IMR-90 (cell line): ENCODE measurements around the gene NCAM1. TPM values are rescaled to one million over a fixed set of nuclear protein-coding genes. Genes with fewer than 3 reads are reported as not detected.

ENCODE experiments used
- ATAC-seq: fragments of 200-7000 bp; cut with Tn5 transposase; 2 replicates; pipeline ENCODE4 v1.9.1; 2020; ENCODE audit warnings: low read depth, mild to moderate bottlenecking, moderate library complexity
- BruUV-seq: library from RNA; stranded (reverse); fragments of 400-500 nt; replicated peaks from 2 replicates; lab custom pipeline; 2021; lab: Mats Ljungman, UMichigan
- CTCF ChIA-PET: fragments of 300-600 bp; formaldehyde crosslinking; extraction: SDS; loops from one replicate; lab custom pipeline; 2021; ENCODE audit warnings: antibody characterized with exemption; lab: Yijun Ruan, JAX
- POLR2A ChIA-PET: fragments of 300-600 bp; sonication (Branson Sonifier 250); formaldehyde crosslinking; loops from one replicate; lab custom pipeline; 2022; ENCODE audit warnings: antibody characterized with exemption; ENCODE audit not compliant: unreplicated experiment; lab: Charles Lee
- DNase-seq: peaks from one replicate; pipeline ENCODE4 v3.0.0; 2013
- H2AFZ ChIP-seq: replicated peaks from 2 replicates; pipeline ENCODE3; 2013; ENCODE audit warnings: low read length, mild to moderate bottlenecking; ENCODE audit not compliant: poor library complexity
- H2AK5ac ChIP-seq: 2 replicates; pipeline ENCODE4 v1.6.1; 2013; ENCODE audit warnings: low read depth, low read length, inconsistent platforms
- H2AK9ac ChIP-seq: replicated peaks from 2 replicates; pipeline ENCODE3; 2013; ENCODE audit warnings: mild to moderate bottlenecking, low read depth, low read length, moderate library complexity; ENCODE audit not compliant: poor library complexity
- H2BK120ac ChIP-seq: 2 replicates; pipeline ENCODE4 v1.6.1; 2013; ENCODE audit warnings: low read depth, low read length, inconsistent platforms
- H2BK15ac ChIP-seq: 3 replicates; pipeline ENCODE4 v1.6.1; 2013; ENCODE audit warnings: low read depth, low read length, inconsistent platforms
- H2BK20ac ChIP-seq: 2 replicates; pipeline ENCODE4 v1.6.1; 2013; ENCODE audit warnings: low read depth, mild to moderate bottlenecking, inconsistent platforms, low read length, moderate library complexity
- H2BK5ac ChIP-seq: 2 replicates; pipeline ENCODE4 v1.6.1; 2013; ENCODE audit warnings: mild to moderate bottlenecking, low read depth, low read length, inconsistent platforms; ENCODE audit not compliant: poor library complexity, severe bottlenecking
- H3K14ac ChIP-seq: replicated peaks from 2 replicates; pipeline ENCODE4 v1.6.1; 2013; ENCODE audit warnings: low read depth, low read length, inconsistent platforms
- H3K18ac ChIP-seq: 2 replicates; pipeline ENCODE4 v1.6.1; 2013; ENCODE audit warnings: low read depth, low read length, control low read depth
- H3K23ac ChIP-seq: 2 replicates; pipeline ENCODE4 v1.6.1; 2013; ENCODE audit warnings: low read depth, low read length, inconsistent platforms
- H3K27ac ChIP-seq: 2 replicates; pipeline ENCODE4 v1.5.1; 2013; ENCODE audit warnings: mild to moderate bottlenecking, control low read depth, low read length; ENCODE audit not compliant: insufficient read depth
- H3K27me3 ChIP-seq: 2 replicates; pipeline ENCODE4 v1.6.1; 2013; ENCODE audit warnings: low read length; ENCODE audit not compliant: control insufficient read depth, insufficient read depth
- H3K36me3 ChIP-seq: 2 replicates; pipeline ENCODE4 v1.6.1; 2013; ENCODE audit warnings: low read length, mixed read lengths; ENCODE audit not compliant: control insufficient read depth, insufficient read depth
- H3K4ac ChIP-seq: 2 replicates; pipeline ENCODE4 v1.6.1; 2013; ENCODE audit warnings: low read depth, low read length, inconsistent platforms
- H3K4me1 ChIP-seq: 2 replicates; pipeline ENCODE4 v1.6.1; 2013; ENCODE audit warnings: low read length, mixed read lengths; ENCODE audit not compliant: control insufficient read depth, insufficient read depth
- H3K4me2 ChIP-seq: 2 replicates; pipeline ENCODE4 v1.6.1; 2013; ENCODE audit warnings: low read depth, mild to moderate bottlenecking, control low read depth, low read length, moderate library complexity
- H3K4me3 ChIP-seq: 2 replicates; pipeline ENCODE4 v1.5.1; 2013; ENCODE audit warnings: low read depth, mild to moderate bottlenecking, control low read depth, low read length, moderate library complexity; ENCODE audit not compliant: insufficient read depth
- H3K56ac ChIP-seq: 2 replicates; pipeline ENCODE4 v1.6.1; 2013; ENCODE audit warnings: low read length, inconsistent platforms; ENCODE audit not compliant: insufficient read depth; ENCODE audit errors: extremely low read depth
- H3K79me1 ChIP-seq, 2 experiments: 2 replicates each; pipeline ENCODE4 v1.6.1; 2013; ENCODE audit warnings: low read length in 2 of 2, inconsistent platforms in 1 of 2, low read depth in 1 of 2
- H3K9ac ChIP-seq: 2 replicates; pipeline ENCODE4 v1.6.1; 2013; ENCODE audit warnings: low read depth, low read length, control low read depth
- H3K9me1 ChIP-seq: 2 replicates; pipeline ENCODE4 v1.6.1; 2013; ENCODE audit warnings: low read length, inconsistent platforms; ENCODE audit not compliant: insufficient read depth
- H3K9me3 ChIP-seq: 2 replicates; pipeline ENCODE4 v1.6.1; 2013; ENCODE audit warnings: low read length; ENCODE audit not compliant: control insufficient read depth, insufficient read depth
- H4K20me1 ChIP-seq: 2 replicates; pipeline ENCODE4 v1.6.1; 2013; ENCODE audit warnings: low read length, inconsistent platforms; ENCODE audit not compliant: insufficient read depth
- H4K5ac ChIP-seq: 2 replicates; pipeline ENCODE4 v1.6.1; 2013; ENCODE audit warnings: mild to moderate bottlenecking, low read depth, low read length, control low read depth
- H4K8ac ChIP-seq, 2 experiments: 2 replicates each; pipeline ENCODE4 v1.6.1; 2013; ENCODE audit warnings: low read depth in 2 of 2, low read length in 2 of 2, control low read depth in 1 of 2, inconsistent platforms in 1 of 2
- H4K91ac ChIP-seq: 2 replicates; pipeline ENCODE4 v1.6.1; 2013; ENCODE audit warnings: low read depth, low read length, inconsistent platforms; ENCODE audit not compliant: insufficient read depth
- BHLHE40 ChIP-seq: fragments of 150-350 bp; IDR thresholded peaks from 2 replicates; pipeline ENCODE4 v1.6.1; 2016; ENCODE audit warnings: mild to moderate bottlenecking, low read depth, low read length
- CEBPB ChIP-seq: IDR thresholded peaks from 2 replicates; pipeline ENCODE4 v1.6.1; 2012; ENCODE audit warnings: low read depth, low read length, improper control_type of control experiment
- CHD1 ChIP-seq: IDR thresholded peaks from 2 replicates; pipeline ENCODE4 v1.6.1; 2012; ENCODE audit warnings: low read depth, low read length, improper control_type of control experiment
- CTCF ChIP-seq: conservative IDR thresholded peaks from 2 replicates; pipeline ENCODE4 v1.5.1; 2012; ENCODE audit warnings: mild to moderate bottlenecking, low read depth, low read length, improper control_type of control experiment
- ELK1 ChIP-seq: fragments of 150-350 bp; IDR thresholded peaks from 2 replicates; pipeline ENCODE4 v1.6.1; 2016; ENCODE audit warnings: low read depth, mild to moderate bottlenecking, low read length, moderate library complexity, borderline replicate concordance
- FOS ChIP-seq: fragments of 150-350 bp; IDR thresholded peaks from 2 replicates; pipeline ENCODE4 v1.6.1; 2016; ENCODE audit warnings: low read depth, low read length
- MAFK ChIP-seq: IDR thresholded peaks from 2 replicates; pipeline ENCODE4 v1.6.1; 2012; ENCODE audit warnings: low read depth, low read length, improper control_type of control experiment
- MAZ ChIP-seq: IDR thresholded peaks from 2 replicates; pipeline ENCODE4 v1.6.1; 2012; ENCODE audit warnings: low read depth, mild to moderate bottlenecking, low read length, improper control_type of control experiment, moderate library complexity, borderline replicate concordance
- MXI1 ChIP-seq: IDR thresholded peaks from 2 replicates; pipeline ENCODE4 v1.6.1; 2012; ENCODE audit warnings: low read depth, mild to moderate bottlenecking, low read length, moderate library complexity, borderline replicate concordance
- NFE2L2 ChIP-seq: fragments of 150-350 bp; IDR thresholded peaks from 2 replicates; pipeline ENCODE4 v1.6.1; 2016; ENCODE audit warnings: low read depth, mild to moderate bottlenecking, low read length
- POLR2A ChIP-seq: IDR thresholded peaks from 2 replicates; pipeline ENCODE4 v1.6.1; 2012; ENCODE audit warnings: mild to moderate bottlenecking, low read depth, low read length
- RAD21 ChIP-seq: IDR thresholded peaks from 2 replicates; pipeline ENCODE4 v1.6.1; 2012; ENCODE audit warnings: low read length, improper control_type of control experiment
- RCOR1 ChIP-seq: IDR thresholded peaks from 2 replicates; pipeline ENCODE4 v1.6.1; 2012; ENCODE audit warnings: mild to moderate bottlenecking, low read length, improper control_type of control experiment; ENCODE audit not compliant: insufficient replicate concordance
- RFX5 ChIP-seq: IDR thresholded peaks from 2 replicates; pipeline ENCODE4 v1.8.0; 2012; ENCODE audit warnings: low read depth, mild to moderate bottlenecking, low read length, moderate library complexity
- SMC3 ChIP-seq: fragments of 150-350 bp; IDR thresholded peaks from 2 replicates; pipeline ENCODE4 v1.6.1; 2016; ENCODE audit warnings: low read depth, mild to moderate bottlenecking, antibody characterized with exemption, low read length, moderate library complexity
- WGBS, 2 experiments: methylation state at CpG; one replicate each; pipeline versions ENCODE4 v1.1.5 to v1.1.7; 2013; ENCODE audit warnings: missing lambda C conversion rate in 2 of 2; ENCODE audit not compliant: insufficient read length in 1 of 2; ENCODE audit errors: extremely low coverage in 2 of 2; 5-methylcytosine and 5-hydroxymethylcytosine counted together
- dilution Hi-C: fragments of 300-500 bp; cut with HindIII; formaldehyde crosslinking; loops from one replicate; pipeline ENCODE4 v1.14.3; 2018; ENCODE audit warnings: low sequenced_read_pairs; ENCODE audit not compliant: unreplicated experiment
- in situ Hi-C: fragments of 300-500 bp; cut with MboI; formaldehyde crosslinking; loops from 3 replicates; pipeline ENCODE4 v1.14.3; 2019; ENCODE audit warnings: low sequenced_read_pairs, inconsistent platforms, mixed read lengths
- intact Hi-C: fragments of 100-400 bp; cut with micrococcal nuclease; formaldehyde crosslinking; loops from 2 replicates; pipeline ENCODE4 v1.10.0; 2022
- polyA plus RNA-seq, 3 experiments: library from polyadenylated mRNA; depleted of rRNA; stranded (reverse); fragments of >200 nt; gene quantifications; 2 replicates each; pipeline ENCODE4 v1.2.3, GENCODE V29; 2012; ENCODE audit warnings: low replicate concordance in 1 of 3
- total RNA-seq: library from RNA; depleted of rRNA; stranded (reverse); fragments of >200 nt; gene quantifications from 2 replicates; pipeline ENCODE4 v1.2.3, GENCODE V29; 2012
- TF ChIP-seq, protein P1 (sequence below): fragments of 150-350 bp; IDR thresholded peaks from 2 replicates; pipeline ENCODE4 v1.6.1; 2017; ENCODE audit warnings: mild to moderate bottlenecking, antibody characterized with exemption, low read length, low read depth

NCAM1 gene
- total and polyA plus RNA-seq, 2 of the 4 experiments (the other 2 are of a cell fraction), result 0.09 to 0.18 TPM

- no CpG with 5 or more reads among the region's 10 CpGs for WGBS, 2 experiments
- no peaks in the 10 kb centered on the region for H3K4me1 ChIP-seq
- no peak overlapping the region for H3K4me3 ChIP-seq
- H3K27ac ChIP-seq, result no peak overlapping the region
- no peak overlapping the region for H3K9ac ChIP-seq
- H2BK20ac ChIP-seq, result no peak overlapping the region
- H3K27me3 ChIP-seq, result no peaks in the 10 kb centered on the region
- no peak overlapping the region for H3K56ac ChIP-seq
- no TSS peak for BruUV-seq
- in situ Hi-C loops (no loop called here), intact Hi-C loops (no loop called here), dilution Hi-C loops (no loop called here)
- no peak overlapping the region for H2AFZ ChIP-seq
- H4K8ac ChIP-seq, result no peak overlapping the region
- H3K18ac ChIP-seq, result no peak overlapping the region
- DNase-seq (no peak), ATAC-seq (no peak)
- no peaks in the 10 kb centered on the region for H3K79me1 ChIP-seq
- no peak overlapping the region for H2BK15ac ChIP-seq
- no peak overlapping the region for H2AK9ac ChIP-seq
- ChIA-PET POLR2A (no interaction called here), CTCF (no interaction called here)
- H4K20me1 ChIP-seq, result no peaks in the 10 kb centered on the region
- no peak overlapping the region for H3K23ac ChIP-seq
- TF ChIP-seq MAFK (no peak), ELK1 (no peak), CEBPB (no peak), CHD1 (no peak), RCOR1 (no peak), NFE2L2 (no peak), MAZ (no peak), RFX5 (no peak), FOS (no peak), POLR2A (no peak), BHLHE40 (no peak), MXI1 (no peak), RAD21 (no peak), SMC3 (no peak), CTCF (no peak)
- TF ChIP-seq, protein P1, sequence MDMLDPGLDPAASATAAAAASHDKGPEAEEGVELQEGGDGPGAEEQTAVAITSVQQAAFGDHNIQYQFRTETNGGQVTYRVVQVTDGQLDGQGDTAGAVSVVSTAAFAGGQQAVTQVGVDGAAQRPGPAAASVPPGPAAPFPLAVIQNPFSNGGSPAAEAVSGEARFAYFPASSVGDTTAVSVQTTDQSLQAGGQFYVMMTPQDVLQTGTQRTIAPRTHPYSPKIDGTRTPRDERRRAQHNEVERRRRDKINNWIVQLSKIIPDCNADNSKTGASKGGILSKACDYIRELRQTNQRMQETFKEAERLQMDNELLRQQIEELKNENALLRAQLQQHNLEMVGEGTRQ, result no peak
- no peak overlapping the region for H3K14ac ChIP-seq
- no peaks in the 10 kb centered on the region for H3K9me1 ChIP-seq
- no peak overlapping the region for H4K91ac ChIP-seq
- H3K36me3 ChIP-seq, result no peaks in the 10 kb centered on the region
- no peak overlapping the region for H2BK5ac ChIP-seq
- no peak overlapping the region for H2AK5ac ChIP-seq
- H2BK120ac ChIP-seq, result no peak overlapping the region
- H3K9me3 ChIP-seq, result no peaks in the 10 kb centered on the region
- H4K5ac ChIP-seq, result no peak overlapping the region
- no peak overlapping the region for H3K4me2 ChIP-seq
- H3K4ac ChIP-seq, result no peak overlapping the region
Measured at GRCh38 chr11:113178381-113179070, 217.3 kb downstream of the NCAM1 start.
